ENCODE data around the gene INPP5D.

GRCh38 chr2:233013027-233013461 is 47.1 kb upstream of the INPP5D start, which contains the start of gene NGEF:
- TF ChIP-seq CTCF (conservative IDR thresholded peaks at IDR 0.05; ENCODE audit: low read length): no peak
- no peak for TF ChIP-seq EZH2phosphoT487 (IDR thresholded peaks at IDR 0.05; ENCODE audit: borderline replicate concordance, low read depth, low read length)

All from OCI-LY7 (cell line).